Activated CD4-positive, alpha-beta T cell treated with anti-CD3 and anti-CD28 coated beads, Interleukin-2, amount 10 ng/mL, durations not matched to agents 7 days and 5 days (primary cell): Measurements from ENCODE around the gene TWIST2. TPM values are rescaled to one million over a fixed set of nuclear protein-coding genes. Genes with fewer than 3 reads are reported as not detected.

Experiments
- CTCF ChIA-PET: fragments of 350-600 bp; sonication (Branson Sonifier 250); formaldehyde crosslinking; loops from one replicate; lab custom pipeline; 2021; ENCODE audit warnings: antibody characterized with exemption; lab: Charles Lee
- POLR2A ChIA-PET: fragments of 350-600 bp; sonication (Branson Sonifier 250); formaldehyde crosslinking; loops from one replicate; lab custom pipeline; 2021; ENCODE audit warnings: antibody characterized with exemption; lab: Charles Lee
- DNase-seq: peaks from one replicate; pipeline ENCODE4 v3.0.0-alpha.2; 2020
- H3K27ac Mint-ChIP-seq: one replicate; pipeline ENCODE4 v1.8.0; 2021; ENCODE audit warnings: mild to moderate bottlenecking, moderate library complexity, mixed read lengths
- H3K27me3 Mint-ChIP-seq: one replicate; pipeline ENCODE4 v1.8.0; 2021; ENCODE audit warnings: mixed read lengths
- H3K36me3 Mint-ChIP-seq: one replicate; pipeline ENCODE4 v1.8.0; 2021; ENCODE audit warnings: low read depth, mixed read lengths
- H3K4me1 Mint-ChIP-seq: one replicate; pipeline ENCODE4 v1.8.0; 2021; ENCODE audit warnings: mixed read lengths
- H3K4me3 Mint-ChIP-seq: one replicate; pipeline ENCODE4 v1.8.0; 2021; ENCODE audit warnings: mild to moderate bottlenecking, moderate library complexity, mixed read lengths
- H3K9me3 Mint-ChIP-seq: one replicate; pipeline ENCODE4 v1.8.0; 2021; ENCODE audit warnings: mixed read lengths
- total RNA-seq, 2 experiments: library from RNA; stranded (reverse); gene quantifications; one replicate each; pipeline ENCODE4 v1.2.3, GENCODE V29; 2021

TWIST2 gene
- total RNA-seq, 2 experiments from 2014 or later, result not detected

DNA sequence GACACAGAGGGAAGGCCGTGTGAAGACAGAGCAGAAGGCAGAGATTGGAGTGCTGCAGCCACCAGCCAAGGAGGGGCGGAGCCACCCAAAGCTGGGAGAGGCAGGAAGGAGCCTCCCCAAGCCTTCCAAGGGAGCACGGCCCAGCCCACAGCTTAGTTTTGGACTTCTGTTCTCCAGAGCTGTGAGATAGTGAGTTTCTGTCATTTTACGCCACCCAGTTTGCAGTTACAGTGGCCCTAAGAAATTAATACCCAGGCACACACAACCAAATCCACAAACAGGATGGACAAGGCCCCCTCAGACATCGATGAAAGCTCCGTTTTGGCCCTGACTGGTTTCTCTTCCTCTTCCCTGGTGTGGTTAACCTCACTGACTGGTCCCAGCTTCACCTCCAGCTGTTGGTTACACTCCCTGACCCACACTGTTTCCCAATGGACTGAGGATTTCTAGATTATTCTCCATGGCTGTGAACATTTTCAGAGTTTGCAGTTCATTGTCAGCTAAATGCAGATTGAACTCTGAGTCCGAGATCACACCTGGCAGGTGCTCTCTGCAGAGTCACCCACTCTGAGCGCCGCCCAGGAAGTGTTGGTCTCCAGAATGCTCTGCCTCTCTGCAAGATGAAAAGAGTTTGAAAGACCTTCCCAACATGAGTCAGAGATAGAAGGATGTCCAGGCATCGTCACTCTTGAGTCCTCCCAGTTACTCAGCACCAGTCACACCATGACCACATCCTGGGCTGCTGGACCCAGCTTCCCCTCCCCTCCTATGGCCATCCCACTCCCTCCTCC, 100.2 kb downstream of the TWIST2 start:
- H3K4me3 Mint-ChIP-seq, result no peak overlapping the region
- no peaks in the 10 kb centered on the region for H3K36me3 Mint-ChIP-seq

DNA sequence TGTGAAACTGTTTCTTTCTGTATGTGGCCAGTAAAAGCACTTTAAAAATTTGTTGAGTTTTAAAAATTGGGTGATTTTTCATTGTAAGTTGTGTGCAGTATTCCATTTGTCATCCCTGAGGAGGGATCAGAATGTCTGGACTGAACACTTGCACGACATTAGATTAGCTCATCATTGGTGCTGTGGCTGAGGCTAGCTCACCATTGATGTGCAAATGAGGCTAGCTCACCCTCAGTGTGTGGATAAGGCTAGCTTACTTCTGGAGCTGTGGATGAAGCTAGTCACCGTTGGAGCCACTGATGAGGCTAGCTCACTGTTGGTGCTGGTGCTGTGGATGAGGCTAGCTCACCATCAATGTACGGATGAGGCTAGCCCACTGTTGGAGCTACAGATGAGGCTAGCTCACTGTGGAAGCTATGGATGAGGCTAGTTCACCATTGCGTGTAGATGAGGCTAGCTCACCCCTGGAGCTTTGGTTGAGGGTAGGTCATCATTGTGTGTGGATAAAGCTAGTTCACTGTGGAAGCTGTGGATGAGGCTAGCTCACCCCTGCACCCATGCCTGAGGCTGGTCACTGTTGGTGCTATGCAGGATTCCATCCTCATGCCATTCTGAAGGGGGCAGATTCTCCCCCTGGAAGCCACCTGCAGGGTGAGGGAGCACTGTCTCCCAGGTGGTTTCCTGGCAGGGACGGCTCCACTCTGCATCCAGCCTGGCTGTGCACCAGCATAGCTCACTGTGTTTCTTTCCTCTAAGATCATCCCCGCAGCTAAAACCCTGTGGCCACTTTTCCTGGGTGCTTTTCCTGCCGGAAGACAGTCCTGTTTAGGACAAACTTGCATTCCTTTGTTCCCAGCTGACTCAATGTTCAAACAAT, 101.1 kb downstream of the TWIST2 start:
- DNase-seq, result no peak
- Mint-ChIP-seq H3K27me3 (peaks cover 11% of the 10 kb centered on the region), H3K36me3 (no peaks in the 10 kb centered on the region), H3K4me3 (no peak overlapping the region), H3K9me3 (no peaks in the 10 kb centered on the region), H3K4me1 (peaks cover 13% of the 10 kb centered on the region), H3K27ac (peak overlapping the region; percentile 7)
- POLR2A ChIA-PET, result no interaction called here
- CTCF ChIA-PET, result interaction anchor here (0.6 to 1.6 kb wide), 2 partner anchors 9 to 502 kb away, joined by 3 read pairs; no protein-coding TSS in a partner anchor

More for the DNA sequence above, 100.2 kb downstream of the TWIST2 start:
- no peak for DNase-seq
- Mint-ChIP-seq H3K27ac (peak overlapping the region; percentile 7), H3K27me3 (peaks cover 8% of the 10 kb centered on the region), H3K4me1 (peaks cover 13% of the 10 kb centered on the region), H3K9me3 (no peaks in the 10 kb centered on the region)
- POLR2A ChIA-PET, result no interaction called here
- CTCF ChIA-PET, result no interaction called here

DNA sequence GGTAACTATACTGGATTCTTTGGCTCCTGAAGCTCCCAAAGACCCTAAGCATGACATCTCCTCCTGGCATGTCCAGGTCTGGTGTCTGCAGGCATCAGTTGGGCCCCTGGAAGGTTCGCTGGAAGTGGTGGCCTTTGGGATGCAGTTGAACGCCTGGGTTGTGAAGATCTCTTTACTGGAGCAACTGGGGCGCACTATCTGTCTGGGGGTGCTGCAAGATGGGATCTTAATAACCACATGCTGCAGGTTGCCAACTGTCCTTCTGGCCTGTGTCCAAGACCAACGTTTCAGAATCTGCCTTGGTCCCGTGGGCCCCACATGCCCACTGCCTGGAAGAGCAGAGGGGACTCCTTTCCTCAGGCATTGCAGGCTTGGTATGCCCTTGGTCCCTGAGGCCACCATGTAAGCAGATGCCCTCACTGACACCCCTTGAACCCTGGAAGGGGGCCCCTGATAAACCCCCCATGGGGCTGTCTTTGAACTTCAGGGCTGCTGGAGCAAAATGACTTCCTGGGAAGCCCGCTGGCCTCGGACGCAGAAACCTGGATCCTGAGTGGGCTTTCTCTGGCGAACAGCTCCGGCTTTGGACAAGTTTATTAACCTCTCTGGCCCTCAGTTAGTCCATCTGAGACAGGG, 101.9 kb downstream of the TWIST2 start:
- no peaks in the 10 kb centered on the region for H3K9me3 Mint-ChIP-seq
- no peak for DNase-seq
- peaks cover 13% of the 10 kb centered on the region for H3K4me1 Mint-ChIP-seq
- peaks cover 12% of the 10 kb centered on the region for H3K27me3 Mint-ChIP-seq
- H3K36me3 Mint-ChIP-seq, result no peaks in the 10 kb centered on the region
- no peak overlapping the region for H3K4me3 Mint-ChIP-seq
- POLR2A ChIA-PET, result no interaction called here
- CTCF ChIA-PET, result interaction anchor here (0.6 to 1.6 kb wide), 2 partner anchors 9 to 162 kb away, joined by 3 to 5 read pairs; no protein-coding TSS in a partner anchor
- H3K27ac Mint-ChIP-seq, result no peak overlapping the region

DNA sequence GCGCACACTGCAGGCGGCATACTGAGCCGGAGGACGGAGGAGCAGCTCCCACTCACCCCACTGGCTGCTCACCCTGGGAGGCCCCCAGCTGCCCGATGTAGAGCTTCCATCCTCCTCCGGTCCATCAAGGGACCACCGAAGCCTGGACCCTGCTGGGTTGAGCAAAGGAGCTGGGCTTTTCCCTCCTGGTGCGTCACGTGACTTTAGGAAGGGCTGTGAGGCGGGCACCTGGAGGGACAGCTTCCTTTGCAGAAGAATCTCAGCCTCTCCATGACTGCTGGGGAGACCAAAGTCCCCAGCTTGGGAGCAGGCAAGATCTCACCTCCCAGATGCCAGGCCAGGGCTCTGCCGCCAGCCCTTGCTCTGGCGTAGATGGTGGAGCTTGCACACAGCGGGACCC, 102.7 kb downstream of the TWIST2 start:
- H3K4me3 Mint-ChIP-seq, result no peak overlapping the region
- no peak overlapping the region for H3K27ac Mint-ChIP-seq
- ChIA-PET POLR2A (no interaction called here), CTCF (interaction anchor here (0.6 kb wide), 1 partner anchor 163 kb away, joined by 5 read pairs; no protein-coding TSS in a partner anchor)
- H3K9me3 Mint-ChIP-seq, result no peaks in the 10 kb centered on the region
- no peak for DNase-seq
- no peaks in the 10 kb centered on the region for H3K36me3 Mint-ChIP-seq
- H3K4me1 Mint-ChIP-seq, result peaks cover 13% of the 10 kb centered on the region
- H3K27me3 Mint-ChIP-seq, result peaks cover 12% of the 10 kb centered on the region

DNA sequence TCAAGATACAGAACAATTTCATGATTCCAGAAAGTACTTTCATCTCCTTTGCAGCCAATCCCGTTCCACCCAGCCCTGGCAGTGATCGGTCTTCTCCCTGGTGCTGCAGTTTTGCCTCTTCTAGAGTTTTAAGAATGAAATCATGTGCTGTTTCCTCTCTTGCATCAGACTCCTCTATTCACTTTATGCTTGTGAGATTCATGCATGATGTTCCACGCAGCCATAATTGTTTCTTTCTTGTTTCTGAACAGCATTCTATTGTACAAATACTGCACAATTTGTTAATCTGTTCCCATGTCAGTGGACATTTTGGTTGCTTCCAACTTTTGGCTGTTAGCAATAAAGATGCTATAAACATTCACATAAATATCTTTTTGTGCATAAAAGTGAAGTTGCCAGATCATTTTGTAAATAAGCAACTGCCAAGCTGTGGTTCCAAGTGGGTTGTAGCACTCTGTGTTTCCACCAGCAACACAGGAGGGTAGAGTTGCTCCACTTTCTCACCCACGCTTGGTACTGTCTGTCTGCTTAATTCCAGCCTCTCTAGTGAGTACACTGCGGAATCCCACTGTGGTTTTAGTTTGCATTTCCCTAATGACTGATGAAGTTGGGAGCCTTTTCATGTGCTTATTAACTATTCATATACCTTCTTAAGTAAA, 104.5 kb downstream of the TWIST2 start:
- CTCF ChIA-PET, result no interaction called here
- H3K27me3 Mint-ChIP-seq, result peaks cover 16% of the 10 kb centered on the region
- DNase-seq, result no peak
- no peaks in the 10 kb centered on the region for H3K36me3 Mint-ChIP-seq
- no peak overlapping the region for H3K27ac Mint-ChIP-seq
- POLR2A ChIA-PET, result no interaction called here
- peaks cover 13% of the 10 kb centered on the region for H3K4me1 Mint-ChIP-seq
- H3K4me3 Mint-ChIP-seq, result no peak overlapping the region
- no peaks in the 10 kb centered on the region for H3K9me3 Mint-ChIP-seq

DNA sequence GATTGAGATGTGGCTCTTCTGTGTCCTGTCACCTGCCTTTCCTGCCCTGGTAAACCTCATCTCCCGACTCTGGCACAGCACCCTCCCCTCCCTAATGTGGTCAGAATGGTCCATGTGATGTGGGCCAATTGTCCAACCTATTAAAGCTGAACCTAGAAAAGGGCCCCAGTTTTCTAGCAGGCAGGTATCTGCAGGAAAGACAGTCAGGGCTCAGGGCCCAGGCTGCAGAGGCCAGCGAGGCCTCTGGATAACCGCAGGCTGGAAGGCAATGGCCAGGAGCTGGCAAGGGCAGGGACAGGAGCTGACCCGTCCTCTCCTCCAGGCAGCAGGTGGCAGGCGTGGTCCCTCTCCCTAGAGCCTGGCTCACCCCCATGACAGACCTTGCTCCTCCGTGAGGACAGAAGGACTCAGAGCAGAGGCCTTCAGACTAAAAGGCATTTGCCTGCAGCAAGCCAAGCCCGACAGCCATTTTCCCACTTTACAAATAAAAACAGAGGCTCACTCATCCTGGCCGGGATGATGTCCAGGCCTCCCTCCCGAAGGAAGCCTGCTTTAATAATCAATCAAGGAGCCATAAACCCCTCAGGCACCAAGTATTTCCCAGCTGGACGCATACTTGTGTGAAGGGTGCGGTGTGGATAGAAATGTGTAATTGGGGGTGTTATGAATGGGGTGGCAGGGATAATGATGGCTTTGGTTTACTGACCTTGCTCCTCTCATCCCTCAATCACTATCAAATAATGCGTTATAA, 107.1 kb downstream of the TWIST2 start:
- no peaks in the 10 kb centered on the region for H3K36me3 Mint-ChIP-seq
- no peak overlapping the region for H3K4me3 Mint-ChIP-seq
- POLR2A ChIA-PET, result no interaction called here
- no peak overlapping the region for H3K27ac Mint-ChIP-seq
- peaks cover 33% of the 10 kb centered on the region for H3K27me3 Mint-ChIP-seq
- DNase-seq, result no peak
- no peaks in the 10 kb centered on the region for H3K9me3 Mint-ChIP-seq
- CTCF ChIA-PET, result no interaction called here
- no peaks in the 10 kb centered on the region for H3K4me1 Mint-ChIP-seq

DNA sequence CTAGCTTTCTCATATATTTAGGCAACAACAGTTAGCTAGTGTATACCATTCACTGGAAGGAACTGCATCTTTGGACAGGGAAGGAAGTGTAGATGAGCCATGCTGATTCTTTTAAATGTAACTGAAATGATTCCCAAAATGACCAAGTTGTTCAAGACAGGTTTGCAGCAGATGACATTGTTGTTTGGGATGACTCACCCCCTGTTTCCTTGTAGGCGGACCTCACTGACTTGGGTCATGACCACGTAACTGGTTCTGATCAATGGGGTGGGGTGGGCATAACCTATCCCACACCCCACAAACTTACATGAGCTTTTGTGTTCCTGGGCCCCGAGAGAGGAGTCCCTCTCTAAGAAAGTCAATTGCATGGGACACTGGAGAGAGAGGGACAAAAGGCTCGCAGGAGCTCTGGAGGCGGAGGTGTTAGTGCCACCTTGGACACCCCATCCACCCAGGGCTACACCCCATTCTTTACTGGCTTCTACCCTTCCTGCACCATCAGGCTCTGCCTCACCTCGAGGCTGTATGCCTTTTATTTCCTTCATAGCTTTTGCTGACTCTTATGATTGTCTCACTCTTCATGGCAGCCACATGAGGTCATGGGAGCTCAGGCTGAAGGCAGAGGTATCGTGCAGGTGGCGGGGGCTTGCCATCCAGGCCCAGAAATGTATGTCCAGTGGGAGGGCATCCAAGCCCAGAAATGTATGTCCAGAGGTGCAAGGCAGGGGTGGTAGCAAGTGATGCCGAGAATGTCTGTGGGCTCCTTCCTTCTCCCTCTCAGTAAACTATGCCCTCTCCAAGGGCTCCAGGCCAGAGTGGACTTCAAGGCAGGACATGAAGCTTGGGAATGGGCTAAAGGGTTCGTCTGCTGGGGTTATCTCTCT, 108.0 kb downstream of the TWIST2 start:
- no peak for DNase-seq
- H3K9me3 Mint-ChIP-seq, result no peaks in the 10 kb centered on the region
- peaks cover 31% of the 10 kb centered on the region for H3K27me3 Mint-ChIP-seq
- CTCF ChIA-PET, result no interaction called here
- no peaks in the 10 kb centered on the region for H3K4me1 Mint-ChIP-seq
- no peak overlapping the region for H3K27ac Mint-ChIP-seq
- no peak overlapping the region for H3K4me3 Mint-ChIP-seq
- POLR2A ChIA-PET, result no interaction called here
- no peaks in the 10 kb centered on the region for H3K36me3 Mint-ChIP-seq

DNA sequence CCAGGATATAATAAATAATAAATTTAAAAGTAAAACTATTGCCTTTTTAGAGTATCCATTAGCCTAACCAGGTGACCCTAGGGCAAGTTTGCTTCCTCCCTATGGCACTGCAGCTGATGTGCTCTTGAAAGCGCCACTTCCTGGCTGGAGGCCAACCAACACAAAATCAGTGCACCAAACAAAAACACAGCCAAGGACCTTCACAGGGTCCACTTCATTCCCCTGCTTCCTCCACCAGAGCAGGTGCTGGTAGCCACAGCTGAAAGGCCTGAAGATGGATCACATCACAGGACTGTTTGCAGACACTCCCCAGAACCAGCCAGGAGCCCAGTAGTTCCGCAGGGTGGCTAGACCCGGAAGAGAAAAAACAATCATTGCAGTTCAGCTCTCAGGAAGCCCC, 108.8 kb downstream of the TWIST2 start:
- Mint-ChIP-seq H3K36me3 (no peaks in the 10 kb centered on the region), H3K4me1 (no peaks in the 10 kb centered on the region), H3K9me3 (no peaks in the 10 kb centered on the region), H3K27me3 (peaks cover 35% of the 10 kb centered on the region), H3K27ac (no peak overlapping the region), H3K4me3 (no peak overlapping the region)
- POLR2A ChIA-PET, result no interaction called here
- CTCF ChIA-PET, result no interaction called here
- no peak for DNase-seq
